Transverse colon (tissue), 4 donors: Measurements from ENCODE around the gene BAIAP2L2. TPM values are rescaled to one million over a fixed set of nuclear protein-coding genes. Genes with fewer than 3 reads are reported as not detected.

Experiments used
- DNase-seq: peaks from one replicate; pipeline ENCODE4 v3.0.0-alpha.2; 2019
- H3K27ac ChIP-seq, 4 donors: fragments of 200-600 bp; sonication (generic); 2 replicates each; pipeline ENCODE4 v1.5.1; 2016 to 2018; ENCODE audit warnings: inconsistent platforms in 4 of 4
- H3K27me3 ChIP-seq: fragments of 200-600 bp; sonication (generic); 2 replicates; pipeline ENCODE4 v1.5.1; 2017; ENCODE audit warnings: inconsistent platforms
- H3K36me3 ChIP-seq, 4 donors: fragments of 200-600 bp; sonication (generic); 2 replicates each; pipeline ENCODE4 v1.5.1; 2017 to 2019; ENCODE audit warnings: inconsistent platforms in 4 of 4
- H3K4me1 ChIP-seq, 4 donors: fragments of 200-600 bp; sonication (generic); 2 replicates each; pipeline ENCODE4 v1.5.1; 2017 to 2020; ENCODE audit warnings: inconsistent platforms in 4 of 4
- H3K4me3 ChIP-seq, 4 donors: fragments of 200-600 bp; sonication (generic); 1 replicate in 1 of 4; 2 replicates in 3 of 4; pipeline versions ENCODE4 v1.5.1 to v1.6.1; 2017 to 2019; ENCODE audit warnings: inconsistent platforms in 4 of 4
- H3K9me3 ChIP-seq, 2 donors: fragments of 200-600 bp; sonication (generic); 2 replicates each; pipeline ENCODE4 v1.5.1; 2017 to 2019; ENCODE audit warnings: inconsistent platforms in 2 of 2
- EP300 ChIP-seq: sonication (generic); formaldehyde crosslinking; IDR thresholded peaks from one replicate; pipeline ENCODE4 v1.6.1; 2017; ENCODE audit warnings: antibody characterized with exemption, low read depth
- POLR2A ChIP-seq: fragments of 450-650 bp; IDR thresholded peaks from one replicate; pipeline ENCODE4 v1.6.1; 2016; ENCODE audit warnings: antibody characterized with exemption, mild to moderate bottlenecking, moderate library complexity
- POLR2AphosphoS5 ChIP-seq, 3 donors: sonication (generic); formaldehyde crosslinking; IDR thresholded peaks; one replicate each; pipeline ENCODE4 v1.6.1; 2016; ENCODE audit warnings: antibody characterized with exemption in 3 of 3
- WGBS, 2 donors: methylation state at CpG; one replicate each; pipeline ENCODE4 v1.1.5; 2018; ENCODE audit warnings: low coverage in 1 of 2; 5-methylcytosine and 5-hydroxymethylcytosine counted together
- in situ Hi-C, 4 donors: fragments of 200-750 bp; cut with MboI; loops; one replicate each; pipeline versions ENCODE4 v1.15.0 to v1.15.1; 2017; ENCODE audit warnings: low sequenced_read_pairs in 3 of 4, low pct_ligation_motif_present in 1 of 4, low pct_unique_long_range_greater_than_20kb in 1 of 4
- intact Hi-C: fragments of 100-400 bp; cut with DNase I; formaldehyde crosslinking; loops from one replicate; pipeline ENCODE4 v1.15.1; 2023; ENCODE audit warnings: low total_unique reads
- total RNA-seq, 4 donors: library from RNA; depleted of rRNA; stranded (reverse); fragments of >200 nt; gene quantifications; one replicate each; pipeline ENCODE4 v1.1.0, GENCODE V29; 2016
- TF ChIP-seq, protein P1 (sequence below), 5 experiments: fragments of 200-600 bp in 3 of 5; fragments of 450-650 bp in 2 of 5; sonication (generic) in 3 of 5; IDR thresholded peaks; 1 replicate in 2 of 5; 2 replicates in 3 of 5; pipeline ENCODE4 v1.5.1; 2016 to 2017; ENCODE audit warnings: antibody characterized with exemption in 5 of 5, inconsistent platforms in 3 of 5, mild to moderate bottlenecking in 2 of 5, moderate library complexity in 1 of 5

Gene BAIAP2L2
- total RNA-seq, 4 donors from 2014 or later, result 106 to 337 (median 127) TPM

DNA sequence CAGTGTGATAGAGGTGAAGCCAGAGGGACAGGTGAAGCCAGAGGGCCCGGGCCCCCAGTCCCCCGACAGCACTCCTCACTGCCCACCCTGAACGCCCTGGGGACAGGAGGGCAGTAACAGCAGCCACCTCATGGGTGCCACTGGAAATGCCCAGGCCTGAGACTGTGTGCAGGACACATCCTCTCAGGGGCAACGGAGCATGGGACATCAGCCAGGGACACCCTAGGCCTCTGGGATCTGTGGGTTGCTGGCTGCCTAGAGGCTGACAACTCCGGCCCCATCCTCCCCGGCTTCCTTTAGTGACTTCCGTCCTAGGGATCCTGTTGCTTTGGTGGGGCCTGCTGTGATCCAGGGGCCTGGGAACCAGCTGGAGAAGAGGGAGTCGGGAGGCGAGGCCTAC is 17.4 kb upstream of the BAIAP2L2 start:
- no peaks in the 10 kb centered on the region for H3K27me3 ChIP-seq
- H3K4me3 ChIP-seq, result no peak overlapping the region
- H3K9me3 ChIP-seq, result no peaks in the 10 kb centered on the region
- intact Hi-C loops (no loop called here), in situ Hi-C loops (no loop called here)
- H3K36me3 ChIP-seq, result no peaks in the 10 kb centered on the region
- TF ChIP-seq, protein P1, sequence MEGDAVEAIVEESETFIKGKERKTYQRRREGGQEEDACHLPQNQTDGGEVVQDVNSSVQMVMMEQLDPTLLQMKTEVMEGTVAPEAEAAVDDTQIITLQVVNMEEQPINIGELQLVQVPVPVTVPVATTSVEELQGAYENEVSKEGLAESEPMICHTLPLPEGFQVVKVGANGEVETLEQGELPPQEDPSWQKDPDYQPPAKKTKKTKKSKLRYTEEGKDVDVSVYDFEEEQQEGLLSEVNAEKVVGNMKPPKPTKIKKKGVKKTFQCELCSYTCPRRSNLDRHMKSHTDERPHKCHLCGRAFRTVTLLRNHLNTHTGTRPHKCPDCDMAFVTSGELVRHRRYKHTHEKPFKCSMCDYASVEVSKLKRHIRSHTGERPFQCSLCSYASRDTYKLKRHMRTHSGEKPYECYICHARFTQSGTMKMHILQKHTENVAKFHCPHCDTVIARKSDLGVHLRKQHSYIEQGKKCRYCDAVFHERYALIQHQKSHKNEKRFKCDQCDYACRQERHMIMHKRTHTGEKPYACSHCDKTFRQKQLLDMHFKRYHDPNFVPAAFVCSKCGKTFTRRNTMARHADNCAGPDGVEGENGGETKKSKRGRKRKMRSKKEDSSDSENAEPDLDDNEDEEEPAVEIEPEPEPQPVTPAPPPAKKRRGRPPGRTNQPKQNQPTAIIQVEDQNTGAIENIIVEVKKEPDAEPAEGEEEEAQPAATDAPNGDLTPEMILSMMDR (IDR thresholded peaks at IDR 0.05), result no peak
- TF ChIP-seq POLR2A (no peak), POLR2AphosphoS5 (IDR thresholded peaks at IDR 0.05) (no peak), EP300 (no peak)
- DNase-seq, result no peak
- no peaks in the 10 kb centered on the region for H3K4me1 ChIP-seq
- H3K27ac ChIP-seq, result no peak overlapping the region
- 94% methylated on average over 9 of the region's 9 CpGs; no CpG with 5 or more reads in 1 of the 2 donors for WGBS, 2 donors

DNA sequence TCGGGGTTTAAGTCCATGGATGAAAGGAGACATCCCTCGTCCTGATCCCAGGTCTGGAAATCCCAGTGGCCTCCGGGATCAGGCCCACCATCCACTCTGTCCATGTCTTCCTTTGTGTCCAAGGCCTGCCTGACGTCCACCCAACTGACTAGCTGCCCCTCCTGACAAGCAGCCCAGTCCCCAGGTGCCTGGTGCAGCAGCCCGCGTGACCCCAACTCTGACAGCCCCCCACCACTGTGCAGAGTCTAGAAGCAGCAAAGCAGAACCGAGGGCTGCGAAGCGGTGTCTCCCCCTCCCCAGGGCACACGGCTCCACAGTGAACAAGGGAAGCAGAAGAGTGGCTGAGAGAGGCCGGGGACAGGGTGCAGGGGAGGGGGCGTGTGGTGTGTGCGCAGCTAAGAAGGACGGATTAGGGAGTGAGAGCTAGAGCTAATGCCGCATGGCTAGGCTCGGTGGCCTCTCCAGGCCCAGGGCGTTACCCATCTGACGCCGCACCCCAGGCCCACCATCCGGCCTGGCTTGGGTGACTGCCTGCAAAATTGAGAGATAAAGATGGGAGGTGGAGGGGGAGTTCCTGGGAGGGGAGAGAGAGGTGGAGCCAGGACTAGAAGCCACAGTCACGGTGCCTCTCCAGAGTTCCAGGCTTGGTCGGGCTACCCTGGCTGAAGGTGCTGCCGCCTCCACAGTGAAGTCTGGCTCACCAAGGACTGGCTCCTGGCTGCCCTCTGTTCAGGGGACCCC is 16.6 kb upstream of the BAIAP2L2 start:
- intact Hi-C loops, result no loop called here

DNA sequence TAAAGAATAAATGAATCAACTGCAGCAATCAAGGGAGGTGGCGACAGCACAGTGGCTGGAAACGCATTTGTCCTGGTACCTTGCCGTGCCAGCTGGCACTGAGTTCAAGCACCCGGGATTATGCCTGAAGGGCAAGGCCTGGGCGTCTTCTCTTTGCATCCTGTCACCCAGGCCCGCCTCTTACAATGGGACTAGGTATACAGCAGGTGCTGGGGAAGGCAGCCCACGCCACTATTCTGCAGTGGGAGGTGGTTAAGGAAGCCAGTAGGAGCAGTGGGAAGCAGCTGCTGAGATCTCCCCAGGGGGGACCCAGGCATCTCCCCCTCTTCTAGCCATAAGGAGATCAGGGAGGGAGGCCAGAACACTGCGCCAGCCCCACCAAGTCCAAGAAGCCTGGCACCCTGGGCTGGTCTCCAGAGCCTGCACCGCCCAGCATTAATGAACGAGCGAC is 15.3 kb upstream of the BAIAP2L2 start:
- in situ Hi-C loops (no loop called here), intact Hi-C loops (no loop called here)

More for the DNA sequence above, 16.6 kb upstream of the BAIAP2L2 start:
- Histone ChIP-seq H3K36me3 (no peaks in the 10 kb centered on the region), H3K27ac (no peak overlapping the region), H3K4me3 (no peak overlapping the region), H3K4me1 (no peaks in the 10 kb centered on the region), H3K27me3 (no peaks in the 10 kb centered on the region), H3K9me3 (no peaks in the 10 kb centered on the region)
- no peak for DNase-seq
- TF ChIP-seq POLR2AphosphoS5 (IDR thresholded peaks at IDR 0.05), result no peak
- TF ChIP-seq, protein P1 (IDR thresholded peaks at IDR 0.05), result no peak
- TF ChIP-seq EP300, result no peak
- 83 to 94% methylated on average over 6 to 23 of the region's 23 CpGs for WGBS, 2 donors
- in situ Hi-C loops, result no loop called here

DNA sequence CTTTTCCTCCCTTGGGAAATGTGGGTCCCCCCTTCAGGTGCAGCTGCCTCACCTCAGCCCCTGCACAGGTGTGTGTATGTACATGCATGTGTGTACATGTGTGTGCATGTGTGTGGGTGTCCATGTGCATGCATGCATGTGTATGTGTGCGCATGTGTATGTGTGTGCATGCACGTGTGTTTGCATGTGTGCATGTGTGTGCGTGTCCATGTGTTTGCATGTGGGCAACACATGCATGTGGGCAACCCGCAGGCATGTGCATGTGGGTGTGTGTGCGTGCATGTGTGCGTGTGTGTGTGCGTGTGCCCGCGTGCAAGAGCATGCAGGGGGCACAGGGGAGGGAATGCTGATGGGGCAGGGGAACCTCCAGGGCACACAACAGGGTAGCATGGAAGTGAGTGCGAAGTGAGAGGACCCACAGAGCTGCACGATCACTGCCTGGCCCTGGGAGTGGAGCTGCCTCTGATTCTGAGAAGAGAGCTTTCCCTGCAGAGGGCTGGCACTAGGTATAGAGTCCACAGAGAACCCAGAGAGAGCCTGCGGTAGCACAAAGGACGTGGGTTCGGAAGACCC is 14.6 kb upstream of the BAIAP2L2 start:
- 92 to 94% methylated on average over 8 to 14 of the region's 14 CpGs for WGBS, 2 donors
- intact Hi-C loops (no loop called here), in situ Hi-C loops (no loop called here)
- no peak for DNase-seq
- H3K36me3 ChIP-seq, result no peaks in the 10 kb centered on the region
- H3K4me1 ChIP-seq, result peaks cover 0 to 5% (median 2%) of the 10 kb centered on the region in 4 donors
- H3K4me3 ChIP-seq, result no peak overlapping the region
- TF ChIP-seq, protein P1 (IDR thresholded peaks at IDR 0.05), result no peak
- no peak for TF ChIP-seq POLR2A
- no peak for TF ChIP-seq POLR2AphosphoS5 (IDR thresholded peaks at IDR 0.05)
- no peak for TF ChIP-seq EP300
- no peaks in the 10 kb centered on the region for H3K27me3 ChIP-seq
- H3K9me3 ChIP-seq, result no peaks in the 10 kb centered on the region
- H3K27ac ChIP-seq, result no peak overlapping the region

More for the DNA sequence above, 15.3 kb upstream of the BAIAP2L2 start:
- no peaks in the 10 kb centered on the region for H3K27me3 ChIP-seq
- H3K4me1 ChIP-seq, result no peaks in the 10 kb centered on the region
- no peak overlapping the region for H3K4me3 ChIP-seq
- no peak overlapping the region for H3K27ac ChIP-seq
- WGBS, 2 donors, result 78% methylated on average over 11 of the region's 11 CpGs; no CpG with 5 or more reads in 1 of the 2 donors
- TF ChIP-seq, protein P1 (IDR thresholded peaks at IDR 0.05), result no peak
- TF ChIP-seq POLR2AphosphoS5 (IDR thresholded peaks at IDR 0.05) (no peak), EP300 (no peak), POLR2A (no peak)
- DNase-seq, result no peak
- no peaks in the 10 kb centered on the region for H3K9me3 ChIP-seq
- no peaks in the 10 kb centered on the region for H3K36me3 ChIP-seq
